ENCODE results near the gene PLCB4. TPM values are rescaled to one million over a fixed set of nuclear protein-coding genes. Genes with fewer than 3 reads are reported as not detected.

Gene PLCB4
- total and polyA plus RNA-seq, 2 donors, result 11.5 to 32.1 TPM

DNA sequence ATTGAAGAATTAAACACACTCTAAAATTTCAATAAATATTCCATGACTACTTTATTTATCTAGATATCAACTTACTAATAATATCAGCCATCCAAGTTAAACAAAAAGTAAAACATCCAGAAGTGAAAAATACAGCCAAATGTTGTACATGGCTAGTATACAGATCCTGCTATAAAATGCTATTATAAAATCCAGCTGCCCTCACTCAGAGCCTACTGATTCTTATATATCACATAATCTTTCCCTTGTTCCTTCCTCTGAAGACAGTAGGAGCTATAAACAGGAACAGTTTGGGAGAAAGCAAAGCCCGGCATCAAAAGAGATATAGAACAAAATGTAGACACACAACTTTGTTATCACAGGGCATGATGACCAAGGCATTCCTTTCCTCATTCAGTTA, 212.9 kb downstream of the PLCB4 start:
- no peak for DNase-seq (ENCODE audit: extremely low spot score)
- H3K4me1 ChIP-seq (ENCODE audit: insufficient read depth), result peaks cover 3% of the 10 kb centered on the region
- 43% methylated on average over 1 of the region's 1 CpG for WGBS
- H3K27ac ChIP-seq (ENCODE audit: low read depth), result no peak overlapping the region
- H3K4me3 ChIP-seq (ENCODE audit: low read depth, low read length), result no peak overlapping the region
- no peaks in the 10 kb centered on the region for H3K36me3 ChIP-seq (ENCODE audit: insufficient read depth)

DNA sequence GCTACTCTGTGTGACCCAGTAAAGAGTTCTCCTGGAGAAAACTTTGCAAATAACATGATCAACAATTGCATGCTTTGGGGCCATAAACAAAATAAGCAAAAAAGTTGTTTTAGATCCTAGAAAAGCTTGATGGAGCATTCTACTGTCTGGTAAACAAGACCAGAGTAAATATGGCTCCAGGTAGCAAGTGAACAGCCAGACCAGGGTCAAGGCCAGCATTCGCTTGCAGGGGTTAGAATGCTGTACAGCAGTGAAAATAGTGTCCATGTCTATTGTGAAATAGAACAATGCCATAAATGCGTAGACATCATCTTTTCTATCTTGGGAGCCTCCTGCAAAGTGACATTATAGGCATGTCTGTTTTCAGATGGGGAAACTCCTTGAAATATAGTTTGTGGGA, 216.7 kb downstream of the PLCB4 start:
- Histone ChIP-seq H3K36me3 (ENCODE audit: insufficient read depth) (no peaks in the 10 kb centered on the region), H3K4me3 (ENCODE audit: low read depth, low read length) (no peak overlapping the region), H3K4me1 (ENCODE audit: insufficient read depth) (peaks cover 1% of the 10 kb centered on the region), H3K27ac (ENCODE audit: low read depth) (no peak overlapping the region)
- WGBS, result 92% methylated on average over 2 of the region's 2 CpGs
- no peak for DNase-seq (ENCODE audit: extremely low spot score)

- WGBS, result 98% methylated on average over 3 of the region's 3 CpGs
- Histone ChIP-seq H3K4me3 (ENCODE audit: low read depth, low read length) (no peak overlapping the region), H3K36me3 (ENCODE audit: insufficient read depth) (no peaks in the 10 kb centered on the region), H3K4me1 (ENCODE audit: insufficient read depth) (peaks cover 1% of the 10 kb centered on the region), H3K27ac (ENCODE audit: low read depth) (no peak overlapping the region)
- no peak for DNase-seq (ENCODE audit: extremely low spot score)
These were observed 217.9 kb downstream of the PLCB4 start for GRCh38 chr20:9286501-9287461.

DNA sequence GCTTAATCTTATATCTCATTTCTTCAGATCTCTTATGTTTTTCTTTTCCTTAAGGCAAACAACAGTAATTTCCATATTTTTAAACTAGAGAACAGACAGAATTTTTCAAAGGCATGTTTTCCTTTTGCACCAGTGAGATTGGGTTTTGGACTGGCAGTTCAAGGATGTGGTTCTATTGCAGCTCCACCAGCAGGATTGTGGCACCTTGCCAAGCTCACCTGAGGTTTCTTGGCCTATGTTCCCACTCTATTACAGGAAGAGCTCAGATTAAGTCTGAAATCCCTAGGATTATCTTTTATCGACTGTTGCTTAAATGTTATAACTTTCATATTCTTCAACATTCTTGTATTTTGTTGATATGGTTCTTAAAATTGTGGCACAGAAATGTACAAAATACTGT, 218.9 kb downstream of the PLCB4 start:
- no peak overlapping the region for H3K4me3 ChIP-seq (ENCODE audit: low read depth, low read length)
- H3K36me3 ChIP-seq (ENCODE audit: insufficient read depth), result no peaks in the 10 kb centered on the region
- WGBS, result 60% methylated on average over 1 of the region's 1 CpG
- no peaks in the 10 kb centered on the region for H3K4me1 ChIP-seq (ENCODE audit: insufficient read depth)
- no peak for DNase-seq (ENCODE audit: extremely low spot score)
- H3K27ac ChIP-seq (ENCODE audit: low read depth), result no peak overlapping the region

DNA sequence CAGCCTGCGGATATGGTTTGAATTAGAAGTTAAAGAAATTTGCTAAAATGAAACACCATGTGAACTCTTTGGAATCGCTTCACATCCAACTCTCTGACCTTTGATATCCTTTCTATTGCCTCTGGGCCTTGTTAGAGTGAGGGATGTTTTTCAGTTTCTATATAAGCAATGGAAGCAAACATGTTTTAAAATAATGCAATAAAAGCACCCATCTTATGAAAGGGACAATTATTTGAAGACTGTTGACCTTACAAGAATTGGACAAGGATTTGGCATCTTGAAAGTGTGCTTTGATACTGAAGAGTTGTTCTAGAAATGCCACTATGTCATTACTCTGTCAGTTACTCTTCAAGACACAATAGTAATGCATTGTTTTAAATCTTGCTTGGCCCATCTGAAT, 221.4 kb downstream of the PLCB4 start:
- H3K27ac ChIP-seq (ENCODE audit: low read depth), result no peak overlapping the region
- DNase-seq (ENCODE audit: extremely low spot score), result no peak
- no peaks in the 10 kb centered on the region for H3K4me1 ChIP-seq (ENCODE audit: insufficient read depth)
- H3K4me3 ChIP-seq (ENCODE audit: low read depth, low read length), result no peak overlapping the region
- WGBS, result 94% methylated on average over 2 of the region's 2 CpGs
- H3K36me3 ChIP-seq (ENCODE audit: insufficient read depth), result no peaks in the 10 kb centered on the region

DNA sequence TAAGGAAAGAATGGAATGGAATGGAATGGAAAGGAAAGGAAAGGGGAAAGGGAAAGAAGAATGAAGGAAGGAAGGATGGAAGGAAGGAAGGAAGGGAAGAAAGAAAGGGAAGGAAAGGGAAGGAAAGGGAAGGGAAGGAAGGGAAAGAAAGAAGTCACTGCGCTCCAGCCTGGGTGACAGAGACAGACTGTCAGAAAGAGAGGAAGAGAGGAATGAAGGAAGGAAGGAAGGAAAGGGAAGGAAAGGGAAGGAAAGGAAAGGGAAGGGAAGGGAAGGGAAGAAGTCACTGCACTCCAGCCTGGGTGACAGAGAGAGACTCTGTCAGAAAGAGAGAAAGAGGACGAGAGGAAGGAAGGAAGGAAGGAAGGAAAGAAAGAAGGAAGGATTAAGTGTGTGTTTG, 224.3 kb downstream of the PLCB4 start:
- no peak overlapping the region for H3K27ac ChIP-seq (ENCODE audit: low read depth)
- H3K4me3 ChIP-seq (ENCODE audit: low read depth, low read length), result no peak overlapping the region
- 90% methylated on average over 2 of the region's 2 CpGs for WGBS
- no peaks in the 10 kb centered on the region for H3K4me1 ChIP-seq (ENCODE audit: insufficient read depth)
- no peak for DNase-seq (ENCODE audit: extremely low spot score)
- H3K36me3 ChIP-seq (ENCODE audit: insufficient read depth), result no peaks in the 10 kb centered on the region

- no peak for DNase-seq (ENCODE audit: extremely low spot score)
- Histone ChIP-seq H3K27ac (ENCODE audit: low read depth) (no peak overlapping the region), H3K4me3 (ENCODE audit: low read depth, low read length) (no peak overlapping the region), H3K36me3 (ENCODE audit: insufficient read depth) (no peaks in the 10 kb centered on the region), H3K4me1 (ENCODE audit: insufficient read depth) (no peaks in the 10 kb centered on the region)
These were observed 225.2 kb downstream of the PLCB4 start for GRCh38 chr20:9294041-9294440.

DNA sequence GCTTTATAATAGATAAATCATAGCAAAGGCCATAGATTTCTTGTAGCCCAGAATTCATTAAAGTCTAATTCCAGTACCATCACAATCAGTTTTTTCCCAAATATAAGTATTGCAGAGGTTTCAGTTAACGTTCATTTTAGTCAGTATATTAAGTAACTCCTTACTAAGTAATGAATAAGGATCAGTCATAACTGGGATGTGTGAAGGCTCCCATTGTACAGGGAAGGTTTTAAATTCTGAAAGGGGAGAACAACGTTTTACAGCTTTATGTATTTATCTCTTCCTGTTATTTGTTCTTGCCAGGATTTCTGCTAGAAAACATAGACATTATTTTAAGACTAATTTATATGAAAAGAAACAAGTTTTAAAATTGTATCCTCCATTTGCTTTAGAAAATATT, 230.0 kb downstream of the PLCB4 start:
- H3K4me1 ChIP-seq (ENCODE audit: insufficient read depth), result no peaks in the 10 kb centered on the region
- 75% methylated on average over 2 of the region's 2 CpGs for WGBS

GRCh38 chr20:9300080-9300479, 231.2 kb downstream of the PLCB4 start:
- H3K4me1 ChIP-seq (ENCODE audit: insufficient read depth), result no peaks in the 10 kb centered on the region
- no peak overlapping the region for H3K4me3 ChIP-seq (ENCODE audit: low read depth, low read length)
- no peak for DNase-seq (ENCODE audit: extremely low spot score)
- H3K27ac ChIP-seq (ENCODE audit: low read depth), result no peak overlapping the region
- no peaks in the 10 kb centered on the region for H3K36me3 ChIP-seq (ENCODE audit: insufficient read depth)

More for the DNA sequence above, 230.0 kb downstream of the PLCB4 start:
- Histone ChIP-seq H3K4me3 (ENCODE audit: low read depth, low read length) (no peak overlapping the region), H3K27ac (ENCODE audit: low read depth) (no peak overlapping the region), H3K36me3 (ENCODE audit: insufficient read depth) (no peaks in the 10 kb centered on the region)
- DNase-seq (ENCODE audit: extremely low spot score), result no peak

DNA sequence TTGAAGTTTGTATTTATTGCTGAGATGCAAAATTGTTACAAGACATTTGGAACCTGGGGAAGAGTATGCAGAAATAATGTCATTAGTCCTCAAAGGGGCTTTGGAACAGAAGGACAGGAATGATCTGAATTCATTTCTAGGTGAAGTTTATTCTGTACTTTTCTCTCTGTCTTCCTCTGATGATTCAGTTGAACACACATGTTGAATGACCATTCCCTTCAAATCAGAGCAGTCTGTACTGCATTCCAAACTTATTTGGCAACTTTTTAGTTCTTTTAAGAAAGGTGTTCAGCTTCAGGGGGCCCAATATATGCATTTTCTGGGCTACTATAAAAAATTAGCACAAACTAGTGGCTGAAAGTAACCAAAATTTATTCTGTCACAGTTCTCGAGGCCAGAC, 231.6 kb downstream of the PLCB4 start:
- no peak for DNase-seq (ENCODE audit: extremely low spot score)
- H3K27ac ChIP-seq (ENCODE audit: low read depth), result no peak overlapping the region

GRCh38 chr20:9301129-9302090, 232.5 kb downstream of the PLCB4 start:
- DNase-seq (ENCODE audit: extremely low spot score), result no peak
- H3K4me1 ChIP-seq (ENCODE audit: insufficient read depth), result no peaks in the 10 kb centered on the region

More for the DNA sequence above, 231.6 kb downstream of the PLCB4 start:
- H3K4me1 ChIP-seq (ENCODE audit: insufficient read depth), result no peaks in the 10 kb centered on the region
- no peaks in the 10 kb centered on the region for H3K36me3 ChIP-seq (ENCODE audit: insufficient read depth)
- no peak overlapping the region for H3K4me3 ChIP-seq (ENCODE audit: low read depth, low read length)
- WGBS, result 95% methylated on average over 1 of the region's 1 CpG

GRCh38 chr20:9302091-9302462, 233.2 kb downstream of the PLCB4 start:
- no peaks in the 10 kb centered on the region for H3K4me1 ChIP-seq (ENCODE audit: insufficient read depth)
- H3K36me3 ChIP-seq (ENCODE audit: insufficient read depth), result no peaks in the 10 kb centered on the region
- H3K27ac ChIP-seq (ENCODE audit: low read depth), result no peak overlapping the region
- 71% methylated on average over 1 of the region's 1 CpG for WGBS
- H3K4me3 ChIP-seq (ENCODE audit: low read depth, low read length), result no peak overlapping the region
- no peak for DNase-seq (ENCODE audit: extremely low spot score)

More at GRCh38 chr20:9301129-9302090, 232.5 kb downstream of the PLCB4 start:
- Histone ChIP-seq H3K36me3 (ENCODE audit: insufficient read depth) (no peaks in the 10 kb centered on the region), H3K4me3 (ENCODE audit: low read depth, low read length) (no peak overlapping the region), H3K27ac (ENCODE audit: low read depth) (no peak overlapping the region)
- 71% methylated on average over 10 of the region's 10 CpGs for WGBS

GRCh38 chr20:9306521-9306920, 237.6 kb downstream of the PLCB4 start:
- WGBS, result 90% methylated on average over 1 of the region's 1 CpG
- DNase-seq (ENCODE audit: extremely low spot score), result no peak
- Histone ChIP-seq H3K36me3 (ENCODE audit: insufficient read depth) (no peaks in the 10 kb centered on the region), H3K4me1 (ENCODE audit: insufficient read depth) (no peaks in the 10 kb centered on the region), H3K27ac (ENCODE audit: low read depth) (no peak overlapping the region), H3K4me3 (ENCODE audit: low read depth, low read length) (no peak overlapping the region)

DNA sequence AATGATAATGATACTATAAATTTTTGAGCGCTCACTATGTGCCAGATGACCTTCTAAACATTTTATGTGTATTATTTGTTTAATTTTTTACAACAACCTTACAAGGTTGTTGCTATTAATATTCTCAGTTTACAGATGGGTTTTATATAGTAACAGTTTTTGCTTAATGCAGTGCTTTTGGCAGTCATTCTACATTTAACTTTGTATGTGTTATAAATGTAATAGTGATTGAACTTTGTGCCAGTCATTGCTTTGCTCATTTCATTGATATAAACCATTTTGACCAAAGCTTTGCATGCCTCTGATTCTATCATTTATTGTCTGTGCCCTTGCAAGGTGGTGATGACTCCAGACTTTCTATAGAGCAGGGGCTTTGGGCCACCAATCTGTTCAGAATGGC, 239.2 kb downstream of the PLCB4 start:
- no peaks in the 10 kb centered on the region for H3K4me1 ChIP-seq (ENCODE audit: insufficient read depth)
- no peak for DNase-seq (ENCODE audit: extremely low spot score)
- no peaks in the 10 kb centered on the region for H3K36me3 ChIP-seq (ENCODE audit: insufficient read depth)
- 90% methylated on average over 1 of the region's 1 CpG for WGBS
- H3K27ac ChIP-seq (ENCODE audit: low read depth), result no peak overlapping the region
- no peak overlapping the region for H3K4me3 ChIP-seq (ENCODE audit: low read depth, low read length)
